ENCODE results near the gene POLA1.

The POLA1 gene

DNA sequence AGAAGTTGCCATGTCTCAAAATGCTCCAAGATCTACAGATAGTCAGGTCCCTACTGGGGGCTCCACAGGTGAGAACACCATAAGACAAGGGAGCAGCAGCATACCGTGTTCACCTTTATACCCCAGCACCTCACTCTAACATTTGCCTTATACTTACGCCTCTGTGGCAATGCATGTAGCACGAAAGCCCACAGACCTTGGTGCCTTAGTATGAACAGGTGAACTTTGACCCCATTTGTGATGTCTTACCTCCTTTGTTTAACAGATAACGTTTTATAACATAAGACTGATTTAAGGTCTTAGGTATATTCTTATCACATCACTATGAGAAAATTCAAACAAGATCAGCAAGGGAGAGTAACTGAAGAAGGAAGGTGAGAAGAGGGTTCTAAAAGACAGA is 193.2 kb downstream of the POLA1 start:
- no peaks in the 10 kb centered on the region for H3K9me3 Mint-ChIP-seq
- no peak overlapping the region for H3K27ac Mint-ChIP-seq
- H3K27me3 Mint-ChIP-seq (ENCODE audit: low read depth): no peaks in the 10 kb centered on the region
- no peak overlapping the region for H3K4me3 Mint-ChIP-seq
- no peaks in the 10 kb centered on the region for H3K4me1 Mint-ChIP-seq (ENCODE audit: low read depth)
- DNase-seq (ENCODE audit: low spot score): no peak
- H3K36me3 Mint-ChIP-seq (ENCODE audit: low read depth): peaks cover 16% of the 10 kb centered on the region

DNA sequence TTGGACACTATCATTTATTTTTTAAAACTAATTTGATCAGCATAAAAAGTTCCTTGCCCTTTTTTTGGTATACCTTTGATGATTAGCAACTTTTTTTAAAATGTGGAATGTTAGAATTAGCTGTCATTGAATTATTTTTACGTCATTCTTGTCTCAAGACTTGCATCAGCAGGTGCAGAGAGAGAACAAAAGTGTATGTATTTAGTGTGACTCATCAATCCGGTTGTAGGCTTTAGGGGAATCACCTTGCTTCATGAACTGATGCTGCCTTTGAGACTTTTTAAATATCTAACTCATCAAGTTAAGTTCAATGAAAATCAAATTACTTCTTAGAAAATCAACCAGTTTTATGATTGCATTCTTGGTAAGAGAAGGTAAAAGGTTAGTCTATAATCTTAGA is 197.0 kb downstream of the POLA1 start:
- H3K4me1 Mint-ChIP-seq (ENCODE audit: low read depth): no peaks in the 10 kb centered on the region
- H3K9me3 Mint-ChIP-seq: no peaks in the 10 kb centered on the region
- DNase-seq (ENCODE audit: low spot score): no peak

DNA sequence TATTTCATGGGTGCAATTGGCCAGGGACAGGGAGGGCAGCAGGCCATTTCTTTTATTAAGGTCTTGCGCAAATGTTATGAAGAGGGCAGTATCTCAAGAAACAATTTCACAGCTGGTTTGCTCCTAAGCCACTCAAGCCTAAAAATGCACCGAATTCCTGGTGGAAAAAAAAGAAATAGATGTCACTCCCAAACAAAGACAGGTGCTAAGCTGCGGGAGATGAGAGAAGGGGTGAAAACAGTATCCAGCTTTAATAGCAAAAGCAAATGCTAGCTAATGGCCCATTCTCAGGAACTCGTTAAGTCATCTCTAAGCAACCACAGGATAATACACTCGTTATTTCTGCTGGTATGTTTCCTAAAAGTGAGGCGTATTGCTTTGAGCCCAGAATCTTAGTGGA is 205.7 kb downstream of the POLA1 start:
- no peaks in the 10 kb centered on the region for H3K9me3 Mint-ChIP-seq
- H3K27me3 Mint-ChIP-seq (ENCODE audit: low read depth): no peaks in the 10 kb centered on the region
- H3K4me1 Mint-ChIP-seq (ENCODE audit: low read depth): no peaks in the 10 kb centered on the region
- no peak overlapping the region for H3K4me3 Mint-ChIP-seq
- H3K36me3 Mint-ChIP-seq (ENCODE audit: low read depth): peaks cover 16% of the 10 kb centered on the region
- DNase-seq (ENCODE audit: low spot score): no peak
- H3K27ac Mint-ChIP-seq: no peak overlapping the region

More for the DNA sequence above, 197.0 kb downstream of the POLA1 start:
- no peaks in the 10 kb centered on the region for H3K27me3 Mint-ChIP-seq (ENCODE audit: low read depth)
- no peak overlapping the region for H3K27ac Mint-ChIP-seq
- no peak overlapping the region for H3K4me3 Mint-ChIP-seq
- peaks cover 26% of the 10 kb centered on the region for H3K36me3 Mint-ChIP-seq (ENCODE audit: low read depth)

DNA sequence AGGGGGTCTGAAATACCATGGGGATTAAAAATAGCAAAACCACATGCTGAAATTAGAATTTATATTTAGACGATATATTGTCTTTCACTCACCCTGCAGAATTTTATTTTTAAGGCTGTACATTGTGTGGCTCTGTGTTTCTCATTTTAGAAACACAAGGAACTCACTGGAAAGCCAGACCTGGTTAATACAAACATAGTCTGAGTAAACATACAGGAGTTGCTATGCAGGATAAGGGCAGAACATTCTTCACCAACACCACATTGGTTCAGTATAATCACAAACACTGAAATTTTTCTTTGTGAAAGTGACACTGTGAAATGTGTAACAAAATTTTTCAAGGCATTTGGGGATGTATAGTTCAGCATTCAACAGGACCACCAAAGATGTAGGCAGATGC is 206.5 kb downstream of the POLA1 start:
- Mint-ChIP-seq H3K27ac (no peak overlapping the region), H3K9me3 (no peaks in the 10 kb centered on the region), H3K4me1 (ENCODE audit: low read depth) (no peaks in the 10 kb centered on the region), H3K36me3 (ENCODE audit: low read depth) (peaks cover 16% of the 10 kb centered on the region), H3K27me3 (ENCODE audit: low read depth) (no peaks in the 10 kb centered on the region), H3K4me3 (no peak overlapping the region)
- DNase-seq (ENCODE audit: low spot score): no peak

DNA sequence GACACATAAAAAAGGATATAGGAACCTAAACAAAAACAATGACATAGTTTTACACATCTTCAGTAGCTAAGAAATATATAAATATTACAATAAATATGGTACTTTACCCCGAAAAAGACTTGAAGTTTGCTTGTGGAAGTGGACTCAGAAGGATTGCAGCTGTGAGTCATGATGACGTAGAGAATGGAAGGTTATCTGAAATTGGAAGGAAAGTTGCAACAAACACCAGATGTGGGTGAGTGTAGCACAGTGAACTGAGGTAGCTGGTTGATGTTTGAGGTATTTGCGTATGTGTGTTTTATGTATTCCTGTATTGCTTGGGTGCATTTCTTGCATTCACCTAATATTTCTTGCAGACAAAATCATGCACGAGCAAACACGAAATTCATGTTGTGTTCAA is 209.1 kb downstream of the POLA1 start:
- Mint-ChIP-seq H3K36me3 (ENCODE audit: low read depth) (peaks cover 15% of the 10 kb centered on the region), H3K27me3 (ENCODE audit: low read depth) (no peaks in the 10 kb centered on the region), H3K4me1 (ENCODE audit: low read depth) (no peaks in the 10 kb centered on the region), H3K9me3 (no peaks in the 10 kb centered on the region), H3K4me3 (no peak overlapping the region), H3K27ac (no peak overlapping the region)
- no peak for DNase-seq (ENCODE audit: low spot score)

DNA sequence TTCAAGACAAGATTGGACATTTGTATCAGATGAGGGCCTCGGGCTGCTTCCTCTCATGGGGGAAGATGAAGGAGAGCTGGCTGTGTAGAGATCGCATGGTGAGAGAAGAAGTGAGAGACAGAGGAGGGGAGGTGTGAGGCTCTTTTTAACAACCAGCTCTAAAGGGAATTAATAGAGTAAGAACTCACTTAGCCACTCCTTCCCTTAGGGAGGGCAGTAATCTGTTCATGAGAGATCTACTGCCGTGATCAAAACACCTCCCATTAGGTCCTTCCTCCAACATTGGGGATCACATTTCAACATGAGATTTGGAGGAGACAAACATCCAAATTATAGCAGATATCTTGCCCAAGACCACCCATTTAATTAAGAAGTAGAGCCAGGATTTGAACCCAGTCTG is 225.0 kb downstream of the POLA1 start:
- DNase-seq (ENCODE audit: low spot score): no peak
- H3K36me3 Mint-ChIP-seq (ENCODE audit: low read depth): peaks cover 4% of the 10 kb centered on the region
- no peak overlapping the region for H3K4me3 Mint-ChIP-seq
- H3K4me1 Mint-ChIP-seq (ENCODE audit: low read depth): peaks cover 4% of the 10 kb centered on the region
- no peak overlapping the region for H3K27ac Mint-ChIP-seq
- H3K27me3 Mint-ChIP-seq (ENCODE audit: low read depth): no peaks in the 10 kb centered on the region
- no peaks in the 10 kb centered on the region for H3K9me3 Mint-ChIP-seq

DNA sequence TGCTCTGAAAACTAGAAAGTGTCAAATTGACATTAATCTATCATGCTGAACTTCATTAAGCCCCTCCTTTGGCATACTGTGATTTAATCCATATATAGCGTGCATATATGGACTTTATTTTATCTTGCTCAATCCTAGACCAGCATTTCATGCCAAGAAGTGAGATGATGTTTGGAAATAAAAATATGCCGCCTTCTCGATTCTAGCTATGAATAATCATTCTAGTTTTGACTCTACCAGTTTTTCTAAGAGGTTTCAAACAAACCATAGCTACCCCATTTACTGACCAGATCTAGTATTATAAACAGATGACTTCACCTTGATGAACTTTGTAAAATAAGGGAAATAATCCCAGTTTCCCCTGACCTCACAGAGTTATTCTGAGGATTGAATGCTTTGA is 227.1 kb downstream of the POLA1 start:
- Mint-ChIP-seq H3K27ac (no peak overlapping the region), H3K4me3 (no peak overlapping the region), H3K27me3 (ENCODE audit: low read depth) (no peaks in the 10 kb centered on the region), H3K9me3 (no peaks in the 10 kb centered on the region), H3K36me3 (ENCODE audit: low read depth) (peaks cover 10% of the 10 kb centered on the region), H3K4me1 (ENCODE audit: low read depth) (peaks cover 9% of the 10 kb centered on the region)
- DNase-seq (ENCODE audit: low spot score): no peak

DNA sequence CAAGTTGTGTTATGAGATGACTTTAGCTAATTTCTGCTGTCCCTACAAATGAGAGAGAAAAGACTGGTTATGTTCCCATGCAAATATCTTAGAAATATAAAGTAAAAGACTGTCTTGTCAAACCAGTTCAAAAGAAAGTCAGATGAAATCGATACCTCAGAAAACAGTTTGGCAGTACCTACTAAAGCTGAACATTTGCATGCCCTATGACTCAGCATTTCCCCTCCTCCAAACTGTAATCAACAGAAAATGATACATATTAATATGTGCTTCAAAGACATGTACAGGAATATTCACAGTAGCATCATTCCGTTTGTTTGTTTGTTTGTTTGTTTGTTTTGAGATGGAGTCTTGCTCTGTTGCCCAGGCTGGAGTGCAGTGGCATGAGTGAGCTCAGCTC is 231.7 kb downstream of the POLA1 start:
- no peaks in the 10 kb centered on the region for H3K9me3 Mint-ChIP-seq
- no peak for DNase-seq (ENCODE audit: low spot score)
- H3K27ac Mint-ChIP-seq: no peak overlapping the region
- H3K27me3 Mint-ChIP-seq (ENCODE audit: low read depth): no peaks in the 10 kb centered on the region
- H3K4me3 Mint-ChIP-seq: no peak overlapping the region
- peaks cover 15% of the 10 kb centered on the region for H3K36me3 Mint-ChIP-seq (ENCODE audit: low read depth)
- H3K4me1 Mint-ChIP-seq (ENCODE audit: low read depth): peaks cover 9% of the 10 kb centered on the region

DNA sequence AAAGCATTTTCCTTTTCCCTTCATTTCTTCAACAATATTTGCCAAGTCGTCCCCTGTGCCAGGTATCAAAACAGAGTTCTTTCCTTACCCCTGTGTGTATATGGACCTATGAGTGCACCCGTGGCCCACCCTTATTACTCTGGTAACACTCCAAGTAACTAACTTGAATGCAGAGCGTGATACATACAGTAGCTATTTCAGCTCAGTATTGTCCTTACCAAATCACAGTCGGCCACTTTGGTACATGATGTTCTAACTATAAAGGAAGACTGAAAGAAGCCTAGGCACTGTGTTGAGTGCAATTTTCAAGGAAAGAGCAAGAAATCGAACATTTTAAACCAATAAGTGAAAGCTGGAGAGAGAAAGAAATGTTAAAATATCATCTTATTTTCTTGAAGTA is 233.7 kb downstream of the POLA1 start:
- Mint-ChIP-seq H3K27ac (no peak overlapping the region), H3K27me3 (ENCODE audit: low read depth) (no peaks in the 10 kb centered on the region), H3K4me1 (ENCODE audit: low read depth) (peaks cover 5% of the 10 kb centered on the region), H3K4me3 (no peak overlapping the region), H3K9me3 (no peaks in the 10 kb centered on the region), H3K36me3 (ENCODE audit: low read depth) (peaks cover 10% of the 10 kb centered on the region)
- no peak for DNase-seq (ENCODE audit: low spot score)

DNA sequence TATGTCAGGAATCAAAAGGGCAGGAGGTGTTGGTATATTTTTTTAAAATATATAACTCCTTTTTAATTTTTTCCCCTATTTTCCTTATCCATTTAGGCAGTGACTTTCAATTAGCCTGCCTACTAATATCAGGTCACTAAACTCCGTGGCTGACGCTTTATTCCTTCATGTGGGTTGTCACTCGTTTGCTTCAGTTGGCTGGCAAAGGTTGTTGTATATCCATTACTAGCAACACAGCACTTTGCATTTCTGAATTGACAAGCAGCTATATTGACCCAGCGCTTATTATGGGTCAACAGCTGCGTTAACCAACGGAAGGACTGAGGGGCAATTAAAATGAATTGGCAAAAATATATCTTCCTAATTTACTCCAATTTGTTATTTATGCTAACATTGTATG is 234.4 kb downstream of the POLA1 start:
- DNase-seq (ENCODE audit: low spot score): no peak
- no peak overlapping the region for H3K4me3 Mint-ChIP-seq
- H3K27me3 Mint-ChIP-seq (ENCODE audit: low read depth): no peaks in the 10 kb centered on the region
- H3K27ac Mint-ChIP-seq: no peak overlapping the region
- H3K36me3 Mint-ChIP-seq (ENCODE audit: low read depth): peaks cover 10% of the 10 kb centered on the region
- H3K4me1 Mint-ChIP-seq (ENCODE audit: low read depth): peaks cover 5% of the 10 kb centered on the region
- H3K9me3 Mint-ChIP-seq: no peaks in the 10 kb centered on the region

DNA sequence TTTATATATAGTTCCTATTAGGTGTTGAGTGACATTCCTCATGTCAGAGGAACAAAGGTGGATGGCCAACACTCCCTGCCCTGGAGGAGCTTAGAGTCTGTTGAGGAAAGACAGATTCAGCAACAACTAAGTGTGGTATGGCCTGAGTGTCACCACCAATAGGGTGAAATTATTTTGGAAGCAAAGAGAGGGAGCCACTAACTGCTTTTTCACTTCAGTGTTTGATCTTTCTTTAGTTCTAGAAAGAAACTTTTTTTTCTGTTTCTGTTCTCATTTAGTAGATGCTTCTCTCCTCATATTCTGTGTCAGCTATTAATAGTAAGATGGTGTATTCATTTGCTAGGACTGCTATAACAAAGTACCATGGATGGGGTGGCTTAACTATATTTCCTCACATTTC is 240.6 kb downstream of the POLA1 start:
- H3K4me1 Mint-ChIP-seq (ENCODE audit: low read depth): no peaks in the 10 kb centered on the region
- H3K27ac Mint-ChIP-seq: no peak overlapping the region
- H3K9me3 Mint-ChIP-seq: no peaks in the 10 kb centered on the region
- DNase-seq (ENCODE audit: low spot score): no peak
- no peak overlapping the region for H3K4me3 Mint-ChIP-seq
- H3K27me3 Mint-ChIP-seq (ENCODE audit: low read depth): no peaks in the 10 kb centered on the region
- no peaks in the 10 kb centered on the region for H3K36me3 Mint-ChIP-seq (ENCODE audit: low read depth)

DNA sequence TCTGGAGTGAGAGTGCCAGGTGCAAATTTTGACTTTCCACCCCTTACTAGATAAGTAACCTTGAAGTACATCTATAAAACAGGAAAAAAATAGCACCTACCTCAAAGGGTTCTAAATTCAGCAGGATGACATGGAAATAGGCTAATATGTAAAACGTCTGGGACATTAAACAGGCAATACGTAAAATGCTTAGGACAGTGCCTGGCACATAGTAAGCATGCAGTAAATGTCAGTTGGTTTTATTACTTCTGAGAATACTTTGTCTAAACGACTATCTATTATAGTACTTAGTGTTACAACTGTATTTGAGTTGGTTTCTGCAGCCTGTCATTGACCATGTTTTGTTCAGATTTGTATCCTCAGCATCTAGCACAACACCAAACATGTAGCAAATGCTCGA is 251.3 kb downstream of the POLA1 start:
- H3K4me1 Mint-ChIP-seq (ENCODE audit: low read depth): peaks cover 5% of the 10 kb centered on the region
- H3K27me3 Mint-ChIP-seq (ENCODE audit: low read depth): no peaks in the 10 kb centered on the region
- no peak overlapping the region for H3K27ac Mint-ChIP-seq
- no peaks in the 10 kb centered on the region for H3K36me3 Mint-ChIP-seq (ENCODE audit: low read depth)
- no peak for DNase-seq (ENCODE audit: low spot score)
- no peak overlapping the region for H3K4me3 Mint-ChIP-seq
- no peaks in the 10 kb centered on the region for H3K9me3 Mint-ChIP-seq

DNA sequence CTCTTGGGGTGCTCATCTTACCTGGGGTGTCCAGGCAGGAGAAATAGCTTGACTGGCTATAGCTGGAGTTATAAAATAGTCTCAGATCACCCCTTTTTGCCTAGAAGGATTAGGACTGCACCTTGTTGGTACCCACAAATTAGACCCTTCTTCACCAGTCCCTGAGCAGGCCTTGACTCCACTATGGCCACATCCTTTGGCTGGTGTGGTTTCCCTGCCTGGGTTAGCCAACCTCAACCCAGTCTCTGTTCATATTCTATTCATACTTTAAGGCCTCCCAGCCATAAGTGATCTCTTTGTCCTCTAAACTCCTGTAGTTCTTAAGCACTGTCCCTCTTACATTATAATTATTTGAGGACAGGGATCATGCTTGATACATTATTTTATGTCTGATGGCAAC is 252.7 kb downstream of the POLA1 start:
- Mint-ChIP-seq H3K9me3 (no peaks in the 10 kb centered on the region), H3K36me3 (ENCODE audit: low read depth) (peaks cover under 1% of the 10 kb centered on the region), H3K4me1 (ENCODE audit: low read depth) (peaks cover 5% of the 10 kb centered on the region), H3K27ac (no peak overlapping the region), H3K4me3 (no peak overlapping the region), H3K27me3 (ENCODE audit: low read depth) (no peaks in the 10 kb centered on the region)
- no peak for DNase-seq (ENCODE audit: low spot score)

DNA sequence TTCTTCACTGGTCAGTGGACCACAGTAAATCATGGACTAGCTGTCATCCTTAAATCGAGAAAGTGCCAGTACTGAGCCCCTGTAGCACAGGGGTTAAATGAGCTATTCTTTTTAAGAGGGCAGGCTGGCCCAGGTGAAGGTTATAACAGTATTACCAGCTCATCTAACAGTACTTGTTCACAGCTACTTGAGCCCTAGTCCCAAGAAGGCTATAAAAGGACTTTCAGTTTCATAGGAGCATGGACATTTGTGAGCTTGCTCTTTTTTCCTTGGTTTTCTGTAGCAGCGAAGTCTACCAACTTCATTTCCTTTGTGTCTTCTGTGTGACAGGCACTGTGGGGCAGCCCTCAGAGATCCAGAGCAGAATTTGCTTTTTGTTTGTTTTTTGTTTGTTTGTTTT is 261.0 kb downstream of the POLA1 start:
- Mint-ChIP-seq H3K36me3 (ENCODE audit: low read depth) (peaks cover 3% of the 10 kb centered on the region), H3K9me3 (no peaks in the 10 kb centered on the region), H3K4me1 (ENCODE audit: low read depth) (peaks cover 1% of the 10 kb centered on the region), H3K27ac (no peak overlapping the region), H3K4me3 (no peak overlapping the region), H3K27me3 (ENCODE audit: low read depth) (no peaks in the 10 kb centered on the region)
- DNase-seq (ENCODE audit: low spot score): no peak

DNA sequence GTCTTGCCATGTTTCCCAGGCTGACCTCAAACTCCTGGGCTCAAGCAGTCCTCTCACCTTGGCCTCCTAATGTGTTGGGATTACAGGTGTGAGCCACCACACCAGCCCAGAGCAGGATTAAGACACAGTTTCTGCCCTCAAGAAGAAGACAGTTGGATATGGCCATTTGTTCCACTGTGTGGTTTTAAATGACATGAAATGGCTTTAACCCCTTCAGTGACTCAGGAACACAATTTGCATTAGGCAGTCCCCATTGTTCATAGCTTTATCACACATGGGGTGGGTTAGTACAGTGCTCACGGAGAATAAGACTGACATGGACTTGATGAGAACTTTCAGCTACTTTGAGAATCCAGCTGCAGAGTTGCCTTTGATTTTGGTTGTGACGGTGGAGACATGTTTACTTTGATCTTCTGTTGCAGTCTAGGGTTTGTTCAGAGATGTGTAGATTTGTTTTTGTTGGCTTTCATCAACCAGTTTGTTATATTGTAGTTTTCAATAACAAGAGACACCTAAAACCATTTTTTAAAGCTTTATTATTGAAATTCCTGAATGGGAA is 261.7 kb downstream of the POLA1 start:
- Mint-ChIP-seq H3K4me1 (ENCODE audit: low read depth) (peaks cover 1% of the 10 kb centered on the region), H3K9me3 (no peaks in the 10 kb centered on the region), H3K27ac (no peak overlapping the region), H3K36me3 (ENCODE audit: low read depth) (peaks cover 3% of the 10 kb centered on the region), H3K4me3 (no peak overlapping the region), H3K27me3 (ENCODE audit: low read depth) (no peaks in the 10 kb centered on the region)
- no peak for DNase-seq (ENCODE audit: low spot score)

Measured in T-helper 2 cell treated with Interferon-gamma antibody and Interleukin-4, amounts not matched to agents 5 μg/mL and 100 μg/mL, for 36 hours (primary cell).